Measurements from ENCODE around the gene FHL3. TPM values are rescaled to one million over a fixed set of nuclear protein-coding genes. Genes with fewer than 3 reads are reported as not detected.

Gene FHL3
- total and polyA plus RNA-seq, 2 of the 4 experiments (the other 2 are of a cell fraction), result 11.5 to 27.1 TPM

- Histone ChIP-seq H3K27me3 (ENCODE audit: control insufficient read depth, insufficient read depth, low read length) (no peaks in the 10 kb centered on the region), H4K20me1 (ENCODE audit: insufficient read depth, low read length) (peaks cover 4% of the 10 kb centered on the region), H3K9me3 (ENCODE audit: control insufficient read depth, insufficient read depth, low read length) (no peaks in the 10 kb centered on the region), H3K56ac (ENCODE audit: extremely low read depth, insufficient read depth, low read length) (no peak overlapping the region), H3K4me3 (ENCODE audit: insufficient read depth, low read depth, low read length) (no peak overlapping the region), H3K4ac (ENCODE audit: low read depth, low read length) (no peak overlapping the region), H2AK9ac (replicated peaks; ENCODE audit: low read depth, low read length, poor library complexity) (no peak overlapping the region), H2BK120ac (ENCODE audit: low read depth, low read length) (no peak overlapping the region), H3K4me1 (ENCODE audit: control insufficient read depth, insufficient read depth, low read length) (peaks cover 6% of the 10 kb centered on the region; the same call in 1 of the 2 replicates), H2BK20ac (ENCODE audit: low read depth, low read length) (no peak overlapping the region), H3K79me1 (ENCODE audit: low read depth in 1 of 2, low read length in 2 of 2) (peaks cover 8 to 11% of the 10 kb centered on the region in 2 experiments; a peak in 3 of 4 replicates), H3K9ac (ENCODE audit: low read depth, low read length) (no peak overlapping the region), H3K36me3 (ENCODE audit: control insufficient read depth, insufficient read depth, low read length) (peaks cover 32% of the 10 kb centered on the region), H2AK5ac (ENCODE audit: low read depth, low read length) (no peak overlapping the region), H3K27ac (ENCODE audit: insufficient read depth, low read length) (no peak overlapping the region), H2AFZ (replicated peaks; ENCODE audit: low read length, poor library complexity) (no peak overlapping the region), H3K18ac (ENCODE audit: low read depth, low read length) (no peak overlapping the region), H2BK5ac (ENCODE audit: low read depth, low read length, poor library complexity, severe bottlenecking) (no peak overlapping the region), H3K14ac (replicated peaks; ENCODE audit: low read depth, low read length) (no peak overlapping the region), H4K5ac (ENCODE audit: low read depth, low read length) (no peak overlapping the region), H3K4me2 (ENCODE audit: low read depth, low read length) (no peak overlapping the region), H4K8ac (ENCODE audit: low read depth in 2 of 2, low read length in 2 of 2) (no peak overlapping the region), H4K91ac (ENCODE audit: insufficient read depth, low read depth, low read length) (no peak overlapping the region), H2BK15ac (ENCODE audit: low read depth, low read length) (no peak overlapping the region), H3K23ac (ENCODE audit: low read depth, low read length) (no peak overlapping the region), H3K9me1 (ENCODE audit: insufficient read depth, low read length) (peaks cover 23% of the 10 kb centered on the region)
- intact Hi-C loops (cut with micrococcal nuclease) (no loop called here), dilution Hi-C loops (cut with HindIII; ENCODE audit: low sequenced_read_pairs, unreplicated experiment) (no loop called here), in situ Hi-C loops (cut with MboI; ENCODE audit: low sequenced_read_pairs) (no loop called here)
- no TSS peak for BruUV-seq (replicated peaks)
- DNase-seq (no peak), ATAC-seq (ENCODE audit: low read depth) (no peak)
- POLR2A ChIA-PET (ENCODE audit: unreplicated experiment), result no interaction called here
- no peak for TF ChIP-seq ELK1 (IDR thresholded peaks at IDR 0.05; ENCODE audit: borderline replicate concordance, low read depth, low read length)
- no peak for TF ChIP-seq BHLHE40 (IDR thresholded peaks at IDR 0.05; ENCODE audit: low read depth, low read length)
- no peak for TF ChIP-seq RFX5 (IDR thresholded peaks at IDR 0.05; ENCODE audit: low read depth, low read length)
- CTCF ChIA-PET, result no interaction called here
- 78% methylated on average over 3 of the region's 3 CpGs; no CpG with 5 or more reads in 1 of the 2 experiments for WGBS, 2 experiments (ENCODE audit: extremely low coverage in 2 of 2, insufficient read length in 1 of 2)
Measured at GRCh38 chr1:37955685-37956084, 49.6 kb downstream of the FHL3 start.

Data from IMR-90 (cell line).